Measurements from ENCODE around the gene TSPAN10. TPM values are rescaled to one million over a fixed set of nuclear protein-coding genes. Genes with fewer than 3 reads are reported as not detected.

The TSPAN10 gene
- total and polyA plus RNA-seq, 9 of the 15 experiments (the other 6 are each of a cell fraction or from before 2014, with no cell fraction given): 0.05 to 0.31 (median 0.13) TPM; not detected in 1

GRCh38 chr17:81638683-81639082, 1.7 kb downstream of the TSPAN10 start:
- peaks cover 13% of the 10 kb centered on the region; the same call in 2 of the 3 replicates for H3K36me3 ChIP-seq (ENCODE audit: control insufficient read depth, insufficient read depth, low read length)
- H3K27me3 ChIP-seq (ENCODE audit: control insufficient read depth in 2 of 2, insufficient read depth in 2 of 2, low read length in 2 of 2): no peaks in the 10 kb centered on the region
- peaks cover 21 to 32% of the 10 kb centered on the region in 2 experiments; a peak in 4 of 5 replicates for H3K4me1 ChIP-seq (replicated peaks in 1 of 2; ENCODE audit: control insufficient read depth in 2 of 2, insufficient read depth in 2 of 2, low read length in 2 of 2)
- in situ Hi-C loops (cut with MboI): no loop called here
- ChIA-PET POLR2A (interaction anchor here (0.9 to 1.2 kb wide), 3 partner anchors 8 to 21 kb away, joined by 3 to 5 read pairs (median 3); no protein-coding TSS in a partner anchor), CTCF (ENCODE audit: low intra/inter-chr PET ratio) (no interaction called here)
- peaks cover 6% of the 10 kb centered on the region for H4K20me1 ChIP-seq (replicated peaks; ENCODE audit: control insufficient read depth, insufficient read depth, low read length)
- H3K27ac ChIP-seq (ENCODE audit: extremely low read depth, low read depth, low read length): no peak overlapping the region
- ATAC-seq: no peak
- WGBS (ENCODE audit: insufficient coverage, low coverage, missing lambda C conversion rate): 36% methylated on average over 3 of the region's 4 CpGs
- intact Hi-C loops (cut with micrococcal nuclease): no loop called here
- no peak overlapping the region for H3K4me3 ChIP-seq
- no peak for FAIRE-seq
- BruUV-seq (replicated peaks): no TSS peak
- H3K79me2 ChIP-seq (ENCODE audit: control insufficient read depth, insufficient read depth, low read length): peaks cover 33% of the 10 kb centered on the region
- no peak overlapping the region for H3K4me2 ChIP-seq (ENCODE audit: insufficient read depth, low read length)
- 0 out of 2 replicates have a peak, but pooled peaks have one; percentile 5 for TF ChIP-seq ZNF316 (IDR thresholded peaks at IDR 0.05)
- TF ChIP-seq NFXL1 (CRISPR knock-in tag; IDR thresholded peaks at IDR 0.05): no peak
- no peak for TF ChIP-seq FOS (IDR thresholded peaks at IDR 0.05; ENCODE audit: extremely low read depth, insufficient read length)
- TF ChIP-seq ARID4B (CRISPR knock-in tag; IDR thresholded peaks at IDR 0.05): no peak
- no peak for TF ChIP-seq NR2C1 (IDR thresholded peaks at IDR 0.05)
- 0 out of 2 replicates have a peak, but pooled peaks have one; percentile 20 for TF ChIP-seq NR2C1 (tag; IDR thresholded peaks at IDR 0.05)
- TF ChIP-seq CBFA2T3 (IDR thresholded peaks at IDR 0.05): 0 out of 2 replicates have a peak, but pooled peaks have one; percentile 14
- no peak for TF ChIP-seq TAL1 (IDR thresholded peaks at IDR 0.05)
- TF ChIP-seq GABPB2 (CRISPR knock-in tag; conservative IDR thresholded peaks at IDR 0.05): no peak
- TF ChIP-seq CAMTA2 (CRISPR knock-in tag; conservative IDR thresholded peaks at IDR 0.05): no peak
- TF ChIP-seq MAFF (IDR thresholded peaks at IDR 0.05; ENCODE audit: low read length): no peak
- no peak for TF ChIP-seq KLF10 (CRISPR knock-in tag; IDR thresholded peaks at IDR 0.05)
- no peak for TF ChIP-seq ZBTB9 (CRISPR knock-in tag; IDR thresholded peaks at IDR 0.05)
- no peak for TF ChIP-seq ZNF41 (CRISPR knock-in tag; conservative IDR thresholded peaks at IDR 0.05)
- no peak for TF ChIP-seq ZNF511 (CRISPR knock-in tag; IDR thresholded peaks at IDR 0.05)
- TF ChIP-seq ZNF121 (CRISPR knock-in tag; conservative IDR thresholded peaks at IDR 0.05): no peak
- H2AFZ ChIP-seq (ENCODE audit: low read depth, low read length): 0 out of 2 replicates have a peak overlapping the region, but pooled peaks have one; percentile 44
- no peaks in the 10 kb centered on the region for H3K9me1 ChIP-seq (ENCODE audit: control insufficient read depth, insufficient read depth, low read length)
- DNase-seq (ENCODE audit: extremely low read depth in 1 of 4, low spot score in 3 of 4): no peak
- no peaks in the 10 kb centered on the region for H3K9me3 ChIP-seq (replicated peaks; ENCODE audit: control insufficient read depth, insufficient read depth, low read depth, low read length)
- peak overlapping the region in 1 of 2 experiments; percentile 74; a peak in 1 of 4 replicates for H3K9ac ChIP-seq (ENCODE audit: insufficient read depth in 1 of 2, low read depth in 2 of 2, low read length in 2 of 2)
